ENCODE data around the gene TMEM108.

- TF ChIP-seq EZH2 (IDR thresholded peaks at IDR 0.05) (no peak), POLR2AphosphoS5 (IDR thresholded peaks at IDR 0.05; ENCODE audit: borderline replicate concordance, low read depth, low read length) (no peak), FOXP2 (optimal IDR thresholded peaks at IDR 0.05; ENCODE audit: control extremely low read depth, extremely low read length, insufficient read depth) (no peak)
Observed at GRCh38 chr3:133079621-133080020, 41.4 kb downstream of the TMEM108 start.
